Glutamatergic neuron (in vitro differentiated cells): ENCODE data around the gene NPHP3. TPM values are rescaled to one million over a fixed set of nuclear protein-coding genes. Genes with fewer than 3 reads are reported as not detected.
"Not testable (repeated sequence)": the region's sequence is repeated elsewhere in the genome, so short reads cannot be mapped to it uniquely, and the experiment has no call there.

ENCODE experiments used
- DNase-seq: peaks from one replicate; pipeline ENCODE4 v3.0.0; 2022
- H3K27ac Mint-ChIP-seq: one replicate; pipeline ENCODE4 v1.8.0; 2020; ENCODE audit warnings: mild to moderate bottlenecking, mixed read lengths, inconsistent platforms; ENCODE audit not compliant: unreplicated experiment
- H3K27me3 Mint-ChIP-seq: one replicate; pipeline ENCODE4 v1.8.0; 2020; ENCODE audit warnings: mild to moderate bottlenecking, moderate library complexity, mixed read lengths, inconsistent platforms; ENCODE audit not compliant: unreplicated experiment
- H3K36me3 Mint-ChIP-seq: one replicate; pipeline ENCODE4 v1.8.0; 2020; ENCODE audit warnings: mild to moderate bottlenecking, mixed read lengths, inconsistent platforms; ENCODE audit not compliant: unreplicated experiment
- H3K4me1 Mint-ChIP-seq: one replicate; pipeline ENCODE4 v1.8.0; 2020; ENCODE audit warnings: mild to moderate bottlenecking, low read depth, mixed read lengths, inconsistent platforms; ENCODE audit not compliant: unreplicated experiment
- H3K4me3 Mint-ChIP-seq: one replicate; pipeline ENCODE4 v1.8.0; 2020; ENCODE audit warnings: mild to moderate bottlenecking, mixed read lengths, inconsistent platforms; ENCODE audit not compliant: unreplicated experiment
- H3K9me3 Mint-ChIP-seq: one replicate; pipeline ENCODE4 v1.8.0; 2020; ENCODE audit warnings: mild to moderate bottlenecking, moderate library complexity, mixed read lengths, inconsistent platforms; ENCODE audit not compliant: unreplicated experiment
- CTCF ChIP-seq: fragments of 200-600 bp; sonication (generic); IDR thresholded peaks from one replicate; pipeline ENCODE4 v1.5.0; 2021; ENCODE audit not compliant: partially characterized antibody, unreplicated experiment
- total RNA-seq: library from RNA; stranded (reverse); fragmentation: NEBNext Ultra II Directional; extraction: Animal tissue kit (Norgen Biotek cat#: 25700); gene quantifications from one replicate; pipeline ENCODE4 v1.2.1, GENCODE V29; 2021; ENCODE audit not compliant: unreplicated experiment

Gene NPHP3
- total RNA-seq, 1 donor from 2014 or later, result 8.4 TPM

- no peak overlapping the region for H3K27ac Mint-ChIP-seq
- TF ChIP-seq CTCF, result no peak
- H3K36me3 Mint-ChIP-seq, result no peaks in the 10 kb centered on the region
- no peak overlapping the region for H3K4me3 Mint-ChIP-seq
- no peak for DNase-seq
- H3K9me3 Mint-ChIP-seq, result peaks cover 4% of the 10 kb centered on the region
- no peaks in the 10 kb centered on the region for H3K4me1 Mint-ChIP-seq
- no peaks in the 10 kb centered on the region for H3K27me3 Mint-ChIP-seq
Measured at GRCh38 chr3:132749786-132750185, 27.6 kb upstream of the NPHP3 start.

- not testable (repeated sequence) for H3K27me3 Mint-ChIP-seq, H3K27ac Mint-ChIP-seq, DNase-seq
Measured at GRCh38 chr3:132746720-132747119, 24.5 kb upstream of the NPHP3 start.

GRCh38 chr3:132738314-132738713 lies 16.1 kb upstream of the NPHP3 start:
- no peak overlapping the region for H3K4me3 Mint-ChIP-seq
- H3K36me3 Mint-ChIP-seq, result no peaks in the 10 kb centered on the region
- no peak overlapping the region for H3K27ac Mint-ChIP-seq
- no peaks in the 10 kb centered on the region for H3K4me1 Mint-ChIP-seq
- H3K27me3 Mint-ChIP-seq, result no peaks in the 10 kb centered on the region
- H3K9me3 Mint-ChIP-seq, result no peaks in the 10 kb centered on the region
- no peak for DNase-seq
- TF ChIP-seq CTCF, result no peak

More at GRCh38 chr3:132746720-132747119, 24.5 kb upstream of the NPHP3 start:
- H3K9me3 Mint-ChIP-seq, H3K4me3 Mint-ChIP-seq, H3K36me3 Mint-ChIP-seq, H3K4me1 Mint-ChIP-seq: not testable (repeated sequence)

- TF ChIP-seq CTCF, result no peak
- no peaks in the 10 kb centered on the region for H3K4me1 Mint-ChIP-seq
- no peak for DNase-seq
- no peaks in the 10 kb centered on the region for H3K27me3 Mint-ChIP-seq
- no peaks in the 10 kb centered on the region for H3K9me3 Mint-ChIP-seq
- H3K36me3 Mint-ChIP-seq, result no peaks in the 10 kb centered on the region
- no peak overlapping the region for H3K27ac Mint-ChIP-seq
- no peak overlapping the region for H3K4me3 Mint-ChIP-seq
Measured at GRCh38 chr3:132735589-132735988, 13.4 kb upstream of the NPHP3 start.

- no peak overlapping the region for H3K4me3 Mint-ChIP-seq
- H3K36me3 Mint-ChIP-seq, result no peaks in the 10 kb centered on the region
- H3K27me3 Mint-ChIP-seq, result no peaks in the 10 kb centered on the region
- no peak overlapping the region for H3K27ac Mint-ChIP-seq
- no peak for DNase-seq
- no peak for TF ChIP-seq CTCF
- no peaks in the 10 kb centered on the region for H3K9me3 Mint-ChIP-seq
- no peaks in the 10 kb centered on the region for H3K4me1 Mint-ChIP-seq
Measured at GRCh38 chr3:132730891-132731580, 8.8 kb upstream of the NPHP3 start.
